ENCODE results near the gene PNPLA7.

Gene PNPLA7

GRCh38 chr9:137461663-137462395, 88.4 kb downstream of the PNPLA7 start:
- peak; percentile 41 to 77 for DNase-seq (ENCODE audit: low spot score in 2 of 2)

GRCh38 chr9:137461316-137461662, 88.9 kb downstream of the PNPLA7 start:
- in situ Hi-C loops (cut with MboI; ENCODE audit: low sequenced_read_pairs), result no loop called here
- H3K36me3 ChIP-seq (replicated peaks), result peaks cover 16% of the 10 kb centered on the region
- no peaks in the 10 kb centered on the region for H3K27me3 ChIP-seq (ENCODE audit: low read depth)
- DNase-seq (ENCODE audit: low spot score in 2 of 2), result no peak
- peaks cover 5% of the 10 kb centered on the region for H3K4me1 ChIP-seq
- no peak overlapping the region for H3K4me3 ChIP-seq
- H3K9me3 ChIP-seq, result peaks cover 2% of the 10 kb centered on the region; the same call in 1 of the 2 replicates

More at GRCh38 chr9:137461663-137462395, 88.4 kb downstream of the PNPLA7 start:
- in situ Hi-C loops (cut with MboI; ENCODE audit: low sequenced_read_pairs), result no loop called here
- Histone ChIP-seq H3K4me3 (no peak overlapping the region), H3K27me3 (ENCODE audit: low read depth) (no peaks in the 10 kb centered on the region), H3K36me3 (replicated peaks) (peaks cover 11% of the 10 kb centered on the region), H3K4me1 (peaks cover 5% of the 10 kb centered on the region), H3K9me3 (peaks cover 2% of the 10 kb centered on the region; the same call in 1 of the 2 replicates)

- Histone ChIP-seq H3K36me3 (replicated peaks) (peaks cover 21% of the 10 kb centered on the region), H3K4me1 (peaks cover 5% of the 10 kb centered on the region), H3K4me3 (no peak overlapping the region)
Observed at GRCh38 chr9:137460363-137461315, 89.6 kb downstream of the PNPLA7 start.

GRCh38 chr9:137459601-137460362, 90.4 kb downstream of the PNPLA7 start:
- Histone ChIP-seq H3K36me3 (replicated peaks) (peaks cover 29% of the 10 kb centered on the region), H3K9me3 (peaks cover 2% of the 10 kb centered on the region; the same call in 1 of the 2 replicates), H3K4me1 (peaks cover 5% of the 10 kb centered on the region), H3K27me3 (ENCODE audit: low read depth) (no peaks in the 10 kb centered on the region), H3K4me3 (peak overlapping the region; percentile 25)
- DNase-seq (ENCODE audit: low spot score in 2 of 2), result no peak
- in situ Hi-C loops (cut with MboI; ENCODE audit: low sequenced_read_pairs), result no loop called here

More at GRCh38 chr9:137460363-137461315, 89.6 kb downstream of the PNPLA7 start:
- no peak for DNase-seq (ENCODE audit: low spot score in 2 of 2)
- Histone ChIP-seq H3K27me3 (ENCODE audit: low read depth) (no peaks in the 10 kb centered on the region), H3K9me3 (peaks cover 2% of the 10 kb centered on the region; the same call in 1 of the 2 replicates)
- in situ Hi-C loops (cut with MboI; ENCODE audit: low sequenced_read_pairs), result no loop called here

GRCh38 chr9:137459152-137459600, 91.0 kb downstream of the PNPLA7 start, which contains the start of gene NSMF:
NSMF (minus strand) TSS chr9:137459334; CDS start chr9:137459102, 232 bp downstream.
- peaks cover 35% of the 10 kb centered on the region for H3K36me3 ChIP-seq (replicated peaks)
- in situ Hi-C loops (cut with MboI; ENCODE audit: low sequenced_read_pairs), result no loop called here
- peak; percentile 81 to 95 for DNase-seq (ENCODE audit: low spot score in 2 of 2)
- peaks cover 10% of the 10 kb centered on the region for H3K4me1 ChIP-seq
- peak within 1 kb of the TSS; percentile 62 for H3K4me3 ChIP-seq
- peaks cover 2% of the 10 kb centered on the region; the same call in 1 of the 2 replicates for H3K9me3 ChIP-seq
- H3K27me3 ChIP-seq (ENCODE audit: low read depth), result no peaks in the 10 kb centered on the region

GRCh38 chr9:137458194-137459151, 91.7 kb downstream of the PNPLA7 start:
- peak in 1 of 2 experiments; percentile 61 for DNase-seq (ENCODE audit: low spot score in 2 of 2)
- H3K4me3 ChIP-seq, result peak overlapping the region; percentile 62
- in situ Hi-C loops (cut with MboI; ENCODE audit: low sequenced_read_pairs), result no loop called here
- peaks cover 2% of the 10 kb centered on the region; the same call in 1 of the 2 replicates for H3K9me3 ChIP-seq
- peaks cover 38% of the 10 kb centered on the region for H3K36me3 ChIP-seq (replicated peaks)
- H3K4me1 ChIP-seq, result peaks cover 10% of the 10 kb centered on the region
- no peaks in the 10 kb centered on the region for H3K27me3 ChIP-seq (ENCODE audit: low read depth)

- H3K36me3 ChIP-seq (replicated peaks), result peaks cover 46% of the 10 kb centered on the region
- DNase-seq (ENCODE audit: low spot score in 2 of 2), result no peak
- H3K4me3 ChIP-seq, result peak overlapping the region; percentile 62
- in situ Hi-C loops (cut with MboI; ENCODE audit: low sequenced_read_pairs), result no loop called here
- H3K4me1 ChIP-seq, result peaks cover 10% of the 10 kb centered on the region
- H3K27me3 ChIP-seq (ENCODE audit: low read depth), result no peaks in the 10 kb centered on the region
- peaks cover 2% of the 10 kb centered on the region; the same call in 1 of the 2 replicates for H3K9me3 ChIP-seq
Observed at GRCh38 chr9:137457406-137458193, 92.6 kb downstream of the PNPLA7 start.

GRCh38 chr9:137456864-137457405, 93.3 kb downstream of the PNPLA7 start:
- Histone ChIP-seq H3K4me1 (peaks cover 10% of the 10 kb centered on the region), H3K9me3 (peaks cover 2% of the 10 kb centered on the region; the same call in 1 of the 2 replicates), H3K36me3 (replicated peaks) (peaks cover 49% of the 10 kb centered on the region), H3K27me3 (ENCODE audit: low read depth) (no peaks in the 10 kb centered on the region), H3K4me3 (no peak overlapping the region)
- in situ Hi-C loops (cut with MboI; ENCODE audit: low sequenced_read_pairs), result no loop called here
- DNase-seq (ENCODE audit: low spot score in 2 of 2), result no peak

GRCh38 chr9:137456061-137456863, 93.9 kb downstream of the PNPLA7 start:
- H3K27me3 ChIP-seq (ENCODE audit: low read depth), result no peaks in the 10 kb centered on the region
- H3K4me3 ChIP-seq, result no peak overlapping the region
- DNase-seq (ENCODE audit: low spot score in 2 of 2), result no peak
- H3K36me3 ChIP-seq (replicated peaks), result peaks cover 49% of the 10 kb centered on the region
- peaks cover 10% of the 10 kb centered on the region for H3K4me1 ChIP-seq
- in situ Hi-C loops (cut with MboI; ENCODE audit: low sequenced_read_pairs), result no loop called here
- no peaks in the 10 kb centered on the region for H3K9me3 ChIP-seq

- DNase-seq (ENCODE audit: low spot score in 2 of 2), result no peak
- no peak overlapping the region for H3K4me3 ChIP-seq
- in situ Hi-C loops (cut with MboI; ENCODE audit: low sequenced_read_pairs), result no loop called here
Observed at GRCh38 chr9:137455359-137455991, 94.7 kb downstream of the PNPLA7 start.

More at GRCh38 chr9:137455359-137455991, 94.7 kb downstream of the PNPLA7 start:
- H3K9me3 ChIP-seq, result no peaks in the 10 kb centered on the region
- peaks cover 10% of the 10 kb centered on the region for H3K4me1 ChIP-seq
- H3K27me3 ChIP-seq (ENCODE audit: low read depth), result no peaks in the 10 kb centered on the region
- H3K36me3 ChIP-seq (replicated peaks), result peaks cover 49% of the 10 kb centered on the region

Measured in HAP-1 (cell line).